ENCODE data around the gene TCHHL1. TPM values are rescaled to one million over a fixed set of nuclear protein-coding genes. Genes with fewer than 3 reads are reported as not detected.

TCHHL1 gene
- total and polyA plus RNA-seq, 2 of the 4 experiments (the other 2 are of a cell fraction): not detected

GRCh38 chr1:152110860-152111514 is 22.1 kb upstream of the TCHHL1 start:
- no peak for TF ChIP-seq SMC3 (IDR thresholded peaks at IDR 0.05; ENCODE audit: low read depth, low read length)
- TF ChIP-seq CHD1 (IDR thresholded peaks at IDR 0.05; ENCODE audit: low read depth, low read length): no peak
- TF ChIP-seq ELK1 (IDR thresholded peaks at IDR 0.05; ENCODE audit: borderline replicate concordance, low read depth, low read length): no peak
- TF ChIP-seq POLR2A (IDR thresholded peaks at IDR 0.05; ENCODE audit: low read depth, low read length): no peak
- no peak for TF ChIP-seq RFX5 (IDR thresholded peaks at IDR 0.05; ENCODE audit: low read depth, low read length)
- TF ChIP-seq CTCF (conservative IDR thresholded peaks at IDR 0.05; ENCODE audit: low read depth, low read length): no peak
- TF ChIP-seq USF2 (IDR thresholded peaks at IDR 0.05; ENCODE audit: low read depth, low read length): no peak
- TF ChIP-seq BHLHE40 (IDR thresholded peaks at IDR 0.05; ENCODE audit: low read depth, low read length): no peak
- TF ChIP-seq RAD21 (IDR thresholded peaks at IDR 0.05; ENCODE audit: low read length): no peak
- no peak for TF ChIP-seq CEBPB (IDR thresholded peaks at IDR 0.05; ENCODE audit: low read depth, low read length)
- no peak for TF ChIP-seq RCOR1 (IDR thresholded peaks at IDR 0.05; ENCODE audit: insufficient replicate concordance, low read length)
- TF ChIP-seq MXI1 (IDR thresholded peaks at IDR 0.05; ENCODE audit: borderline replicate concordance, low read depth, low read length): no peak
- peak overlapping the region; percentile 29 for H3K4me3 ChIP-seq (ENCODE audit: insufficient read depth, low read depth, low read length)
- peak overlapping the region; percentile 7 for H2AK9ac ChIP-seq (replicated peaks; ENCODE audit: low read depth, low read length, poor library complexity)
- 1% methylated on average over 45 of the region's 60 CpGs; no CpG with 5 or more reads in 1 of the 2 experiments for WGBS, 2 experiments (ENCODE audit: extremely low coverage in 2 of 2, insufficient read length in 1 of 2)
- no peak overlapping the region for H3K9ac ChIP-seq (ENCODE audit: low read depth, low read length)
- no peaks in the 10 kb centered on the region for H3K36me3 ChIP-seq (ENCODE audit: control insufficient read depth, insufficient read depth, low read length)
- in situ Hi-C loops (cut with MboI; ENCODE audit: low sequenced_read_pairs): no loop called here
- H3K9me1 ChIP-seq (ENCODE audit: insufficient read depth, low read length): no peaks in the 10 kb centered on the region
- H3K9me3 ChIP-seq (ENCODE audit: control insufficient read depth, insufficient read depth, low read length): peaks cover 21% of the 10 kb centered on the region
- peak overlapping the region; percentile 62 for H3K4me2 ChIP-seq (ENCODE audit: low read depth, low read length)
- no peaks in the 10 kb centered on the region; the same call in 1 of the 2 replicates for H4K20me1 ChIP-seq (ENCODE audit: insufficient read depth, low read length)
- no peak overlapping the region for H3K4ac ChIP-seq (ENCODE audit: low read depth, low read length)
- no peak overlapping the region for H4K8ac ChIP-seq (ENCODE audit: low read depth in 2 of 2, low read length in 2 of 2)
- H2AK5ac ChIP-seq (ENCODE audit: low read depth, low read length): no peak overlapping the region
- peaks cover 3% of the 10 kb centered on the region; the same call in 1 of the 2 replicates for H3K4me1 ChIP-seq (ENCODE audit: control insufficient read depth, insufficient read depth, low read length)
- peak overlapping the region; percentile 76 for H2AFZ ChIP-seq (replicated peaks; ENCODE audit: low read length, poor library complexity)
- no peak overlapping the region for H2BK120ac ChIP-seq (ENCODE audit: low read depth, low read length)
- no peak overlapping the region for H3K27ac ChIP-seq (ENCODE audit: insufficient read depth, low read length)
- CTCF ChIA-PET: interaction anchor here (0.6 kb wide), 1 partner anchor 56 kb away, joined by 3 read pairs; no protein-coding TSS in a partner anchor
- no peak overlapping the region for H2BK5ac ChIP-seq (ENCODE audit: low read depth, low read length, poor library complexity, severe bottlenecking)
- intact Hi-C loops (cut with micrococcal nuclease): loop anchor here (5.0 kb wide), 1 partner anchor 59 kb away; no protein-coding TSS in a partner anchor
- no peak overlapping the region for H3K23ac ChIP-seq (ENCODE audit: low read depth, low read length)
- no peaks in the 10 kb centered on the region for H3K79me1 ChIP-seq (ENCODE audit: low read depth in 1 of 2, low read length in 2 of 2)
- no peak overlapping the region for H4K5ac ChIP-seq (ENCODE audit: low read depth, low read length)
- peak; percentile 59 for ATAC-seq (ENCODE audit: low read depth)
- peaks cover 64% of the 10 kb centered on the region for H3K27me3 ChIP-seq (ENCODE audit: control insufficient read depth, insufficient read depth, low read length)
- H2BK20ac ChIP-seq (ENCODE audit: low read depth, low read length): no peak overlapping the region
- no TSS peak for BruUV-seq (replicated peaks)
- no peak overlapping the region for H2BK15ac ChIP-seq (ENCODE audit: low read depth, low read length)
- dilution Hi-C loops (cut with HindIII; ENCODE audit: low sequenced_read_pairs, unreplicated experiment): no loop called here
- H3K18ac ChIP-seq (ENCODE audit: low read depth, low read length): no peak overlapping the region
- POLR2A ChIA-PET (ENCODE audit: unreplicated experiment): no interaction called here
- H3K56ac ChIP-seq (ENCODE audit: extremely low read depth, insufficient read depth, low read length): no peak overlapping the region
- no peak overlapping the region for H3K14ac ChIP-seq (replicated peaks; ENCODE audit: low read depth, low read length)
- H4K91ac ChIP-seq (ENCODE audit: insufficient read depth, low read depth, low read length): no peak overlapping the region
- peak; percentile 36 for DNase-seq
